LNCAP (cell line): ENCODE results near the gene AGBL1.

Experiments
- CTCF ChIP-seq: fragments of 450-650 bp; IDR thresholded peaks from 2 replicates; pipeline ENCODE4 v1.5.1; 2017; ENCODE audit warnings: mild to moderate bottlenecking

Gene AGBL1

GRCh38 chr15:87031540-87032230 is 952.0 kb downstream of the AGBL1 start:
- TF ChIP-seq CTCF: no peak

DNA sequence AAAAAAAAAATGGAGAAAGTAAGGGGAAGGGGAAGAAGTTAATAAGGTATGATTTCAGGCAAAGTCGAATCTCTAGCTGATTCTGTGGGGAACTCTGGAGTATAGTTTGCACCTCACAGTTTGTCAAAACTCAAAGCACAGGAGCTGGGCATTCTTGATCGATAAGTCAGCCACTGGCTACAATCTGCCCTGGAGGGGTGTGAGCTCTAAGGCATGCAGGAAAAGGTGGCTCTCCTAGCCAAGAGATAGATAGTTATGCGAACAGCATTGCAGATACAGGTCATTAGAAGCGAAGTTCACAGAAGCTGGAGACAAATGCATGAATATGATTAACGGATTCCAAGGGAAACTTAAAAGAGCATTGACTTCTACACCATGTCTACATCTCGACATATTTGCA is 952.6 kb downstream of the AGBL1 start:
- TF ChIP-seq CTCF: no peak

DNA sequence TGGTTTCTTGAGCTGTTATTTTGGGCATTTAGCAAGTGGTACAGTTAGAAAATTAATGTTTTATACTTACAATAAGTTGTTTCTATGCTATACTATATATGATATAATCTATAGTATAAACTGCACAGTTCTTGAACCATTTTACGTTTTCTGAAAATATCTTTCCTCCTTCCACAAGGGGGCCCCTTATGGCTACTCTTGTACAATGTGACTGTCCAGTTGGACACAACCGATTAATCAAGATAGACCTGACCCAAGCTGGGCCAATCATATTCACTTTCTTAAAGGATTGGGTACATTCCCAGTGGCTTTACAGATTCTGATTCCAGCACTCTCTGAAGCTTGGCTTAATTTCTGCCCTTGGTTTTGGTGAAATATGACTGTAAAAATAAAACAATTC is 953.4 kb downstream of the AGBL1 start:
- TF ChIP-seq CTCF: no peak

- no peak for TF ChIP-seq CTCF
Observed at GRCh38 chr15:87034886-87035285, 955.2 kb downstream of the AGBL1 start.

DNA sequence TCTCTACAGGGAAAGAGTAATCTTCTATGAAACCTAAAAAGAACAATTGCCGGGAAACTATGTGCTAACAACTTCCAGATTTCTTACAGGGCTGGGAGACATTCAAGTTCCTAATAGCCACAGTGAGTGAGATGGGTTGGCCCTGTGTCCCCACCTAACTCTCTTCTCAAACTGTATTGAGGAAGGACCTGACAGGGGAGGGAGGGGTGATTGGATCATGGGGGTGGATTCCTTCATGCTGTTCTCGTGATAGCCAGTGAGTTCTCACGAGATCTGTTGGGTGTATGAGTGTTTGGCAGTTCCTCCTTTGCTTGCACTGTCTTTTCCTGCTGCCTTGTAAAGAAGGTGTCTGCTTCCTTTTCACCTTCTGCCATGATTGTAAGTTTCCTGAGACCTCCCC is 958.7 kb downstream of the AGBL1 start:
- no peak for TF ChIP-seq CTCF

DNA sequence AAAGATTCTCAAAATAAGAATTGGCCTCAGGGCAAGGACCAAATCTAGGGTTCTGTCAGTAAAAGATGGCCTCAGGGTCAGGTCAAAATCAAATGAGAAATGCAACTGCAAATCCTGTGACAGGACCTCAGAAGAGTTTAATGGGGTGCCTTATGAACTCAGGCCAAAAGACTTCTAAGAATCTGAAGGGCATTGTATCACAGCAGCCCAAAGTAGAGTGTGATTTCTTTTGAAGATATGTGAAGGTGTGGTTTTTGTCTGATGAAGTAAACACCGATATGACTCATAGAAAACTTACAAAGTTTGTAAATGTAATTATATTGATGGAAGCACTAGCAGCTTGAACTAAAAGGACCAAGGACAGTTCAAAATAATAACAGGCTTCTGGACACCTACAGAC is 966.1 kb downstream of the AGBL1 start:
- TF ChIP-seq CTCF: no peak

- TF ChIP-seq CTCF: no peak
Observed at GRCh38 chr15:87047203-87047965, 967.7 kb downstream of the AGBL1 start.
